ENCODE results near the gene MARCHF3. TPM values are rescaled to one million over a fixed set of nuclear protein-coding genes. Genes with fewer than 3 reads are reported as not detected.

Gene MARCHF3
- total and polyA plus RNA-seq, 2 of the 13 experiments (the other 11 are each of a cell fraction or from before 2014, with no cell fraction given): 4.8 to 11.9 TPM

DNA sequence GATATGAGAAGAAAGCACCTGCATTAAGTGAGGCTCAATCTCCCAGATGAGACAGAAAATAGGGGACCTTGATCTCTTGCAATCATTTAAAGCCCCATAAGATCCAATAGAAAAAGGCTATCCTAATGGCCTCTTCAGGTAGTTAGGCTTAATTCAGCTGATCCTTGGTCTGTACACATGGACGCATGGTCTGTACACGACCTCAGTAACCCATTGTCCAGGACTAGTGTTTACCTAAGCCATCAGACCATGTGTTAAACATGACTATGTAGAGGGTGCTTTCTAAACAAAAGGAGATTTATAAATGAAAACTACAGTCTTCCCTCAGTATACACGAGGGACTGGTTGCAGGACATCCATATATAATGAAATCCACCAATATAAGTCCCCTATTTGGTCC lies 7.5 kb downstream of the MARCHF3 start (continued):
- TF ChIP-seq, protein P1, sequence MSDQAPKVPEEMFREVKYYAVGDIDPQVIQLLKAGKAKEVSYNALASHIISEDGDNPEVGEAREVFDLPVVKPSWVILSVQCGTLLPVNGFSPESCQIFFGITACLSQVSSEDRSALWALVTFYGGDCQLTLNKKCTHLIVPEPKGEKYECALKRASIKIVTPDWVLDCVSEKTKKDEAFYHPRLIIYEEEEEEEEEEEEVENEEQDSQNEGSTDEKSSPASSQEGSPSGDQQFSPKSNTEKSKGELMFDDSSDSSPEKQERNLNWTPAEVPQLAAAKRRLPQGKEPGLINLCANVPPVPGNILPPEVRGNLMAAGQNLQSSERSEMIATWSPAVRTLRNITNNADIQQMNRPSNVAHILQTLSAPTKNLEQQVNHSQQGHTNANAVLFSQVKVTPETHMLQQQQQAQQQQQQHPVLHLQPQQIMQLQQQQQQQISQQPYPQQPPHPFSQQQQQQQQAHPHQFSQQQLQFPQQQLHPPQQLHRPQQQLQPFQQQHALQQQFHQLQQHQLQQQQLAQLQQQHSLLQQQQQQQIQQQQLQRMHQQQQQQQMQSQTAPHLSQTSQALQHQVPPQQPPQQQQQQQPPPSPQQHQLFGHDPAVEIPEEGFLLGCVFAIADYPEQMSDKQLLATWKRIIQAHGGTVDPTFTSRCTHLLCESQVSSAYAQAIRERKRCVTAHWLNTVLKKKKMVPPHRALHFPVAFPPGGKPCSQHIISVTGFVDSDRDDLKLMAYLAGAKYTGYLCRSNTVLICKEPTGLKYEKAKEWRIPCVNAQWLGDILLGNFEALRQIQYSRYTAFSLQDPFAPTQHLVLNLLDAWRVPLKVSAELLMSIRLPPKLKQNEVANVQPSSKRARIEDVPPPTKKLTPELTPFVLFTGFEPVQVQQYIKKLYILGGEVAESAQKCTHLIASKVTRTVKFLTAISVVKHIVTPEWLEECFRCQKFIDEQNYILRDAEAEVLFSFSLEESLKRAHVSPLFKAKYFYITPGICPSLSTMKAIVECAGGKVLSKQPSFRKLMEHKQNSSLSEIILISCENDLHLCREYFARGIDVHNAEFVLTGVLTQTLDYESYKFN (CRISPR knock-in tag; conservative IDR thresholded peaks at IDR 0.05): peak; percentile 86
- TF ChIP-seq CCAR2 (optimal IDR thresholded peaks at IDR 0.05; ENCODE audit: low read depth, low read length) (no peak), ZNF251 (CRISPR knock-in tag; IDR thresholded peaks at IDR 0.05) (no peak), JUND (CRISPR knock-in tag; IDR thresholded peaks at IDR 0.05) (no peak), SPEN (CRISPR knock-in tag; IDR thresholded peaks at IDR 0.05; ENCODE audit: low read depth) (no peak), NCOA1 (CRISPR knock-in tag; IDR thresholded peaks at IDR 0.05) (no peak), HDAC2 (CRISPR knock-in tag; IDR thresholded peaks at IDR 0.05) (peak; percentile 74), PCBP2 (optimal IDR thresholded peaks at IDR 0.05; ENCODE audit: low read depth, low read length, poor library complexity, severe bottlenecking) (no peak), NR2F6 (IDR thresholded peaks at IDR 0.05) (peak; percentile 71; the same call in 1 of the 2 replicates), NR2F6 (CRISPR knock-in tag; IDR thresholded peaks at IDR 0.05) (peak; percentile 77), KAT8 (CRISPR knock-in tag; IDR thresholded peaks at IDR 0.05) (peak; percentile 19; the same call in 1 of the 2 replicates), TCF7 (IDR thresholded peaks at IDR 0.05; ENCODE audit: low read depth) (no peak), EED (CRISPR knock-in tag; IDR thresholded peaks at IDR 0.05) (no peak), DMAP1 (CRISPR knock-in tag; IDR thresholded peaks at IDR 0.05) (peak; percentile 50; the same call in 1 of the 2 replicates), MIXL1 (CRISPR knock-in tag; IDR thresholded peaks at IDR 0.05) (0 out of 2 replicates have a peak, but pooled peaks have one; percentile 62), FOSL2 (CRISPR knock-in tag; IDR thresholded peaks at IDR 0.05) (peak; percentile 43), TAF1 (CRISPR knock-in tag; IDR thresholded peaks at IDR 0.05) (no peak), PAWR (CRISPR knock-in tag; IDR thresholded peaks at IDR 0.05; ENCODE audit: borderline replicate concordance) (no peak), ESRRA (CRISPR knock-in tag; IDR thresholded peaks at IDR 0.05; ENCODE audit: low read depth) (0 out of 2 replicates have a peak, but pooled peaks have one; percentile 45)
- TF ChIP-seq, protein P2, sequence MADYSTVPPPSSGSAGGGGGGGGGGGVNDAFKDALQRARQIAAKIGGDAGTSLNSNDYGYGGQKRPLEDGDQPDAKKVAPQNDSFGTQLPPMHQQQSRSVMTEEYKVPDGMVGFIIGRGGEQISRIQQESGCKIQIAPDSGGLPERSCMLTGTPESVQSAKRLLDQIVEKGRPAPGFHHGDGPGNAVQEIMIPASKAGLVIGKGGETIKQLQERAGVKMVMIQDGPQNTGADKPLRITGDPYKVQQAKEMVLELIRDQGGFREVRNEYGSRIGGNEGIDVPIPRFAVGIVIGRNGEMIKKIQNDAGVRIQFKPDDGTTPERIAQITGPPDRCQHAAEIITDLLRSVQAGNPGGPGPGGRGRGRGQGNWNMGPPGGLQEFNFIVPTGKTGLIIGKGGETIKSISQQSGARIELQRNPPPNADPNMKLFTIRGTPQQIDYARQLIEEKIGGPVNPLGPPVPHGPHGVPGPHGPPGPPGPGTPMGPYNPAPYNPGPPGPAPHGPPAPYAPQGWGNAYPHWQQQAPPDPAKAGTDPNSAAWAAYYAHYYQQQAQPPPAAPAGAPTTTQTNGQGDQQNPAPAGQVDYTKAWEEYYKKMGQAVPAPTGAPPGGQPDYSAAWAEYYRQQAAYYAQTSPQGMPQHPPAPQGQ (CRISPR knock-in tag; IDR thresholded peaks at IDR 0.05; ENCODE audit: borderline replicate concordance): no peak
- TF ChIP-seq, protein P3, sequence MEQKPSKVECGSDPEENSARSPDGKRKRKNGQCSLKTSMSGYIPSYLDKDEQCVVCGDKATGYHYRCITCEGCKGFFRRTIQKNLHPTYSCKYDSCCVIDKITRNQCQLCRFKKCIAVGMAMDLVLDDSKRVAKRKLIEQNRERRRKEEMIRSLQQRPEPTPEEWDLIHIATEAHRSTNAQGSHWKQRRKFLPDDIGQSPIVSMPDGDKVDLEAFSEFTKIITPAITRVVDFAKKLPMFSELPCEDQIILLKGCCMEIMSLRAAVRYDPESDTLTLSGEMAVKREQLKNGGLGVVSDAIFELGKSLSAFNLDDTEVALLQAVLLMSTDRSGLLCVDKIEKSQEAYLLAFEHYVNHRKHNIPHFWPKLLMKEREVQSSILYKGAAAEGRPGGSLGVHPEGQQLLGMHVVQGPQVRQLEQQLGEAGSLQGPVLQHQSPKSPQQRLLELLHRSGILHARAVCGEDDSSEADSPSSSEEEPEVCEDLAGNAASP (CRISPR knock-in tag; IDR thresholded peaks at IDR 0.05; ENCODE audit: borderline replicate concordance): 0 out of 2 replicates have a peak, but pooled peaks have one; percentile 43
- TF ChIP-seq, protein P4, sequence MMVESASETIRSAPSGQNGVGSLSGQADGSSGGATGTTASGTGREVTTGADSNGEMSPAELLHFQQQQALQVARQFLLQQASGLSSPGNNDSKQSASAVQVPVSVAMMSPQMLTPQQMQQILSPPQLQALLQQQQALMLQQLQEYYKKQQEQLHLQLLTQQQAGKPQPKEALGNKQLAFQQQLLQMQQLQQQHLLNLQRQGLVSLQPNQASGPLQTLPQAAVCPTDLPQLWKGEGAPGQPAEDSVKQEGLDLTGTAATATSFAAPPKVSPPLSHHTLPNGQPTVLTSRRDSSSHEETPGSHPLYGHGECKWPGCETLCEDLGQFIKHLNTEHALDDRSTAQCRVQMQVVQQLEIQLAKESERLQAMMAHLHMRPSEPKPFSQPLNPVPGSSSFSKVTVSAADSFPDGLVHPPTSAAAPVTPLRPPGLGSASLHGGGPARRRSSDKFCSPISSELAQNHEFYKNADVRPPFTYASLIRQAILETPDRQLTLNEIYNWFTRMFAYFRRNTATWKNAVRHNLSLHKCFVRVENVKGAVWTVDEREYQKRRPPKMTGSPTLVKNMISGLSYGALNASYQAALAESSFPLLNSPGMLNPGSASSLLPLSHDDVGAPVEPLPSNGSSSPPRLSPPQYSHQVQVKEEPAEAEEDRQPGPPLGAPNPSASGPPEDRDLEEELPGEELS (CRISPR knock-in tag; IDR thresholded peaks at IDR 0.05): peak; percentile 61
- TF ChIP-seq, protein P5, sequence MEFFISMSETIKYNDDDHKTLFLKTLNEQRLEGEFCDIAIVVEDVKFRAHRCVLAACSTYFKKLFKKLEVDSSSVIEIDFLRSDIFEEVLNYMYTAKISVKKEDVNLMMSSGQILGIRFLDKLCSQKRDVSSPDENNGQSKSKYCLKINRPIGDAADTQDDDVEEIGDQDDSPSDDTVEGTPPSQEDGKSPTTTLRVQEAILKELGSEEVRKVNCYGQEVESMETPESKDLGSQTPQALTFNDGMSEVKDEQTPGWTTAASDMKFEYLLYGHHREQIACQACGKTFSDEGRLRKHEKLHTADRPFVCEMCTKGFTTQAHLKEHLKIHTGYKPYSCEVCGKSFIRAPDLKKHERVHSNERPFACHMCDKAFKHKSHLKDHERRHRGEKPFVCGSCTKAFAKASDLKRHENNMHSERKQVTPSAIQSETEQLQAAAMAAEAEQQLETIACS (CRISPR knock-in tag; IDR thresholded peaks at IDR 0.05): no peak
